IPS-15b (cell line): Measurements from ENCODE around the gene REXO5.
A peak's percentile ranks its signal among the peaks of the same experiment; 100 is the strongest.
"Not testable (repeated sequence)": the region's sequence is repeated elsewhere in the genome, so short reads cannot be mapped to it uniquely, and the experiment has no call there.

Experiments
- H3K27me3 ChIP-seq: one replicate; pipeline ENCODE4 v1.6.1; 2013; ENCODE audit warnings: low read length; ENCODE audit not compliant: control insufficient read depth, insufficient read depth
- H3K36me3 ChIP-seq: one replicate; pipeline ENCODE4 v1.6.1; 2013; ENCODE audit warnings: low read length; ENCODE audit not compliant: control insufficient read depth, insufficient read depth
- H3K4me1 ChIP-seq: one replicate; pipeline ENCODE4 v1.6.1; 2013; ENCODE audit warnings: mild to moderate bottlenecking, low read length; ENCODE audit not compliant: control insufficient read depth, insufficient read depth
- H3K4me3 ChIP-seq: one replicate; pipeline ENCODE4 v1.5.1; 2013; ENCODE audit warnings: low read depth, low read length
- H3K9ac ChIP-seq: one replicate; pipeline ENCODE4 v1.6.1; 2013; ENCODE audit warnings: low read depth, mild to moderate bottlenecking, low read length
- H3K9me3 ChIP-seq: one replicate; pipeline ENCODE4 v1.6.1; 2013; ENCODE audit warnings: mild to moderate bottlenecking, low read length; ENCODE audit not compliant: control insufficient read depth, insufficient read depth

REXO5 gene

GRCh38 chr16:20803561-20804214, 2.6 kb upstream of the REXO5 start:
- Histone ChIP-seq H3K4me1 (no peaks in the 10 kb centered on the region), H3K27me3 (no peaks in the 10 kb centered on the region), H3K4me3 (no peak overlapping the region), H3K9ac (no peak overlapping the region), H3K36me3 (no peaks in the 10 kb centered on the region), H3K9me3 (no peaks in the 10 kb centered on the region)

- not testable (repeated sequence) for H3K4me1 ChIP-seq, H3K36me3 ChIP-seq, H3K9me3 ChIP-seq, H3K27me3 ChIP-seq
- Histone ChIP-seq H3K9ac (peak overlapping the region; percentile 94), H3K4me3 (peak overlapping the region; percentile 94)
These were observed 601 bp upstream of the REXO5 start for GRCh38 chr16:20805684-20806167.

GRCh38 chr16:20807862-20808261, 1.5 kb downstream of the REXO5 start:
- no peaks in the 10 kb centered on the region for H3K36me3 ChIP-seq
- H3K4me3 ChIP-seq, result no peak overlapping the region
- H3K4me1 ChIP-seq, result no peaks in the 10 kb centered on the region
- H3K27me3 ChIP-seq, result no peaks in the 10 kb centered on the region
- no peak overlapping the region for H3K9ac ChIP-seq
- no peaks in the 10 kb centered on the region for H3K9me3 ChIP-seq

GRCh38 chr16:20811889-20812439, 5.6 kb downstream of the REXO5 start:
- Histone ChIP-seq H3K27me3 (no peaks in the 10 kb centered on the region), H3K4me3 (no peak overlapping the region), H3K9ac (no peak overlapping the region), H3K36me3 (no peaks in the 10 kb centered on the region), H3K4me1 (no peaks in the 10 kb centered on the region), H3K9me3 (no peaks in the 10 kb centered on the region)

GRCh38 chr16:20812510-20812909, 6.2 kb downstream of the REXO5 start:
- Histone ChIP-seq H3K9me3 (no peaks in the 10 kb centered on the region), H3K27me3 (no peaks in the 10 kb centered on the region), H3K4me1 (no peaks in the 10 kb centered on the region), H3K4me3 (no peak overlapping the region), H3K9ac (no peak overlapping the region), H3K36me3 (no peaks in the 10 kb centered on the region)

GRCh38 chr16:20814784-20815183, 8.5 kb downstream of the REXO5 start:
- Histone ChIP-seq H3K27me3 (no peaks in the 10 kb centered on the region), H3K9me3 (no peaks in the 10 kb centered on the region), H3K4me1 (no peaks in the 10 kb centered on the region), H3K9ac (no peak overlapping the region), H3K4me3 (no peak overlapping the region), H3K36me3 (no peaks in the 10 kb centered on the region)

- no peak overlapping the region for H3K9ac ChIP-seq
- H3K27me3 ChIP-seq, result no peaks in the 10 kb centered on the region
- no peaks in the 10 kb centered on the region for H3K4me1 ChIP-seq
- no peaks in the 10 kb centered on the region for H3K9me3 ChIP-seq
- no peak overlapping the region for H3K4me3 ChIP-seq
- H3K36me3 ChIP-seq, result no peaks in the 10 kb centered on the region
These were observed 12.7 kb downstream of the REXO5 start for GRCh38 chr16:20818929-20819585.

GRCh38 chr16:20821682-20822081, 15.4 kb downstream of the REXO5 start:
- Histone ChIP-seq H3K4me3 (no peak overlapping the region), H3K27me3 (no peaks in the 10 kb centered on the region), H3K36me3 (no peaks in the 10 kb centered on the region), H3K4me1 (no peaks in the 10 kb centered on the region), H3K9ac (no peak overlapping the region), H3K9me3 (no peaks in the 10 kb centered on the region)

GRCh38 chr16:20822521-20823325, 16.4 kb downstream of the REXO5 start:
- H3K4me1 ChIP-seq, result no peaks in the 10 kb centered on the region
- H3K9ac ChIP-seq, result no peak overlapping the region
- H3K27me3 ChIP-seq, result no peaks in the 10 kb centered on the region
- H3K36me3 ChIP-seq, result no peaks in the 10 kb centered on the region
- H3K9me3 ChIP-seq, result no peaks in the 10 kb centered on the region
- no peak overlapping the region for H3K4me3 ChIP-seq

- H3K9ac ChIP-seq, result no peak overlapping the region
- no peaks in the 10 kb centered on the region for H3K27me3 ChIP-seq
- H3K4me3 ChIP-seq, result no peak overlapping the region
- no peaks in the 10 kb centered on the region for H3K9me3 ChIP-seq
- no peaks in the 10 kb centered on the region for H3K4me1 ChIP-seq
- H3K36me3 ChIP-seq, result no peaks in the 10 kb centered on the region
These were observed 19.8 kb downstream of the REXO5 start for GRCh38 chr16:20826039-20826566.

- Histone ChIP-seq H3K9me3 (no peaks in the 10 kb centered on the region), H3K4me1 (no peaks in the 10 kb centered on the region), H3K36me3 (no peaks in the 10 kb centered on the region), H3K27me3 (no peaks in the 10 kb centered on the region), H3K9ac (no peak overlapping the region), H3K4me3 (no peak overlapping the region)
These were observed 23.2 kb downstream of the REXO5 start for GRCh38 chr16:20829536-20829935.
